ENCODE results near the gene TEX38. TPM values are rescaled to one million over a fixed set of nuclear protein-coding genes. Genes with fewer than 3 reads are reported as not detected.
"Not testable (repeated sequence)": the region's sequence is repeated elsewhere in the genome, so short reads cannot be mapped to it uniquely, and the experiment has no call there.

TEX38 gene
- total and polyA plus RNA-seq, 12 donors = 0.11 to 0.54 (median 0.30) TPM; not detected in 8

DNA sequence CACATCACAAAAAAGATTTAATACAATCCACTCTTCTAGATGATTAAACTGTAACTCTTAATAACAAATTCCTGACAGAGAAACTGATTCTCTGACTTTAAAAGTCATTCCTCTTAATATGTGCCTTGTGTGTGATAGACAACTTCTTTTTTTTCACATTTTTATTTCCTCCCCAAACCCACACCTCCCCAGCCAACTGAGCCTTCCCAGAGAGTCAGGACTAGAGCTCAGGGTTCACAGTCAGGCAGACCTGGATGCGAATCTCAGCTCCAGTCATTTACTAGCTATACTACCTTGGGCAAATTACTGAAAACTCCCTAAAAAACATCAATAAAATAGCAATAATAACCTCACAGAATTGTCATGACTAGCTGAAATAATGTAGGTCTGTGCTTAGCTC is 17.6 kb upstream of the TEX38 start:
- H3K27me3 ChIP-seq = no peaks in the 10 kb centered on the region
- TF ChIP-seq, protein P1, sequence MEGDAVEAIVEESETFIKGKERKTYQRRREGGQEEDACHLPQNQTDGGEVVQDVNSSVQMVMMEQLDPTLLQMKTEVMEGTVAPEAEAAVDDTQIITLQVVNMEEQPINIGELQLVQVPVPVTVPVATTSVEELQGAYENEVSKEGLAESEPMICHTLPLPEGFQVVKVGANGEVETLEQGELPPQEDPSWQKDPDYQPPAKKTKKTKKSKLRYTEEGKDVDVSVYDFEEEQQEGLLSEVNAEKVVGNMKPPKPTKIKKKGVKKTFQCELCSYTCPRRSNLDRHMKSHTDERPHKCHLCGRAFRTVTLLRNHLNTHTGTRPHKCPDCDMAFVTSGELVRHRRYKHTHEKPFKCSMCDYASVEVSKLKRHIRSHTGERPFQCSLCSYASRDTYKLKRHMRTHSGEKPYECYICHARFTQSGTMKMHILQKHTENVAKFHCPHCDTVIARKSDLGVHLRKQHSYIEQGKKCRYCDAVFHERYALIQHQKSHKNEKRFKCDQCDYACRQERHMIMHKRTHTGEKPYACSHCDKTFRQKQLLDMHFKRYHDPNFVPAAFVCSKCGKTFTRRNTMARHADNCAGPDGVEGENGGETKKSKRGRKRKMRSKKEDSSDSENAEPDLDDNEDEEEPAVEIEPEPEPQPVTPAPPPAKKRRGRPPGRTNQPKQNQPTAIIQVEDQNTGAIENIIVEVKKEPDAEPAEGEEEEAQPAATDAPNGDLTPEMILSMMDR (IDR thresholded peaks at IDR 0.05) = no peak
- no peak for TF ChIP-seq POLR2A (IDR thresholded peaks at IDR 0.05)
- peaks cover 0 to 44% of the 10 kb centered on the region in 2 donors for H3K36me3 ChIP-seq (replicated peaks in 1 of 2)
- 91 to 100% (median 97%) methylated on average over 1 of the region's 1 CpG for WGBS, 4 donors
- H3K4me3 ChIP-seq = peak overlapping the region in 1 of 4 donors; percentile 5
- no peak for DNase-seq
- peak overlapping the region in 1 of 5 donors; percentile 25 for H3K27ac ChIP-seq
- no peaks in the 10 kb centered on the region for H3K9me3 ChIP-seq (replicated peaks in 1 of 3)
- intact Hi-C loops (cut with DNase I) = no loop called here
- H3K4me1 ChIP-seq (replicated peaks in 1 of 2) = no peaks in the 10 kb centered on the region

DNA sequence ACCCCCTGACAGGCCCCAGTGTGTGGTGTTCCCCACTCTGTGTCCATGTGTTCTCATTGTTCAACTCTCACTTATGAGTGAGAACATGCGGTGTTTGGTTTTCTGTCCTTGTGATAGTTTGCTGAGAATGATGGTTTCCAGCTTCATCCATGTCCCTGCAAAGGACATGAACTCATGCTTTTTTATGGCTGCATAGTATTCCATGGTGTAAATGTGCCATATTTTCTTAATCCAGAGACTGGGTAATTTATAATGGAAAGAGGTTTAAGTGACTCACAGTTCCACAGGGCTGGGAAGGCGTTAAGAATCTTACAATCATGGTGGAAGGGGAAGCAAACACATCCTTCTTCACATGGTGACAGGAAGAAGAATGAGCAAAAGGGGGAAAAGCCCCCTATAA is 17.0 kb upstream of the TEX38 start:
- 95 to 100% (median 98%) methylated on average over 2 of the region's 2 CpGs for WGBS, 4 donors
- intact Hi-C loops (cut with DNase I); H3K27ac ChIP-seq; H3K4me1 ChIP-seq (replicated peaks in 1 of 2); DNase-seq; H3K4me3 ChIP-seq; H3K9me3 ChIP-seq (replicated peaks in 1 of 3); H3K27me3 ChIP-seq: not testable (repeated sequence)
- peaks cover 0 to 44% of the 10 kb centered on the region in 2 donors for H3K36me3 ChIP-seq (replicated peaks in 1 of 2)

DNA sequence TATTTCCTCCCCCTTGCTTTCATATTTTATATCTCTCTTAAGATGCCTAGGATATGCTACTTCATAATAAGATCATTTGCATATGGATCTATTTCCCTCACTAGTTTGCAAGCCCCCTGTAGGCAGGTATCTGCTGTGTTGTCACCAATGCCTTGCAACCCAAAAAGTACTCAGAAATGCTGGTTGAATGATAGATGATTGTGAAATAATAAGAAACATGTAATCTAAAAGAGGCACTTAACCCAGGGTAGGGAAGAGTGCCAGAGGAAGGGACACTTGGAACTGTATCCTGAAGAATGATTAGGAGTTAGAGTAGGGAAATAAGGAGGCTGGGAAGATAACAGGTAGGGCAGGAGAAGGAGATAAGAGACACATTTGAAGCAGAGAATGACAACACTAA is 15.8 kb upstream of the TEX38 start:
- Histone ChIP-seq H3K27ac (no peak overlapping the region), H3K36me3 (replicated peaks in 1 of 2) (peaks cover 0 to 48% of the 10 kb centered on the region in 2 donors), H3K9me3 (replicated peaks in 1 of 3) (no peaks in the 10 kb centered on the region), H3K4me1 (replicated peaks in 1 of 2) (no peaks in the 10 kb centered on the region), H3K4me3 (no peak overlapping the region), H3K27me3 (no peaks in the 10 kb centered on the region)
- no peak for TF ChIP-seq POLR2A (IDR thresholded peaks at IDR 0.05)
- TF ChIP-seq, protein P1 (IDR thresholded peaks at IDR 0.05) = no peak
- intact Hi-C loops (cut with DNase I) = no loop called here
- no peak for DNase-seq

DNA sequence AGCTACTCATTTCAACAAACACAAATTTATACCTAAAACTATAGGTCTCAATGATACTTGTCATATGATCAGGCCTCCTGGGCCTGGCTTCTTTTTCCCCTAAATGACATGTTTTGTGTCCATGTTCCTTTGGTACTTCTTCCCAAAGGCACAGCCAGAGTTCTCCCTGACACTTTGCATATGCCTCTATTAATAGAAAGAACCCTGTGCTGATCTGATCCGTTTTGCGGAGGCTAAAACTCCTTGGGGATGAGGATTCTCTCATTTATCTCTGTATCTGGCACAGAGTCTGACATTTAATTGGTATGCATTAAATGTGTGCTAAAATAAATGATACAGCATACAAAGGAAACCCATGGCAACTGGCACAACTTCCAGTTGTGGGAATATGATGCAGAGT is 15.0 kb upstream of the TEX38 start:
- intact Hi-C loops (cut with DNase I) = no loop called here
- Histone ChIP-seq H3K27ac (no peak overlapping the region), H3K36me3 (replicated peaks in 1 of 2) (peaks cover 0 to 48% of the 10 kb centered on the region in 2 donors), H3K27me3 (no peaks in the 10 kb centered on the region), H3K4me1 (replicated peaks in 1 of 2) (no peaks in the 10 kb centered on the region), H3K9me3 (replicated peaks in 1 of 3) (no peaks in the 10 kb centered on the region), H3K4me3 (no peak overlapping the region)
- 46 to 68% (median 61%) methylated on average over 2 of the region's 2 CpGs for WGBS, 4 donors
- no peak for DNase-seq
- TF ChIP-seq, protein P1 (IDR thresholded peaks at IDR 0.05) = no peak
- TF ChIP-seq POLR2A (IDR thresholded peaks at IDR 0.05) = no peak

DNA sequence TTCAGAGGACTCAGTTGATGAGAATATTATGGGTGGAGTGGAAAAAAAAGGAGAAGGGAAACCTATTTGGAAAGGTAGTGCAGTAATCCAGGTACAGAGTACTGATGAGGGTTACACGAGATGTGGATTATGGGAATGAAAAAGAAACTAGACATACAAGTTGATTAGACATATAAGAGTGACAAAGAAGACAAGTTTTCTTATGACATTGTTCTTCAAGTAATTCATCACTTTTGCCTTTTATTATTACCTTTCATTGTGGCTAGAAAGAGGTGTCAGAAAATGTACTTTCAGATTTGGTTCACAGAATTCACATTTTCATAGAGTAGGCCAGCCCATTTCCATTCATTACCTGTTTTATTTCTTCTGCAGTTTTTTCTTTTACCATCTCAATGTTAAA is 13.9 kb upstream of the TEX38 start:
- Histone ChIP-seq H3K9me3 (replicated peaks in 1 of 3) (no peaks in the 10 kb centered on the region), H3K27ac (no peak overlapping the region), H3K36me3 (replicated peaks in 1 of 2) (peaks cover 0 to 48% of the 10 kb centered on the region in 2 donors), H3K4me1 (replicated peaks in 1 of 2) (no peaks in the 10 kb centered on the region), H3K27me3 (no peaks in the 10 kb centered on the region), H3K4me3 (no peak overlapping the region)
- no peak for DNase-seq
- WGBS, 4 donors = 77 to 96% (median 88%) methylated on average over 1 of the region's 1 CpG
- TF ChIP-seq, protein P1 (IDR thresholded peaks at IDR 0.05) = no peak
- TF ChIP-seq POLR2A (IDR thresholded peaks at IDR 0.05) = no peak
- intact Hi-C loops (cut with DNase I) = no loop called here
